Activated CD4-positive, CD25-positive, alpha-beta regulatory T cell (primary cell): ENCODE measurements around the gene METTL24.
"Not testable (repeated sequence)": the region's sequence is repeated elsewhere in the genome, so short reads cannot be mapped to it uniquely, and the experiment has no call there.

Source experiments
- DNase-seq, 4 experiments: peaks; one replicate each; lab custom pipeline; 2025; lab: John Stamatoyannopoulos, UW

The METTL24 gene

GRCh38 chr6:110265273-110265672 lies 92.9 kb downstream of the METTL24 start:
- DNase-seq = no peak

GRCh38 chr6:110256366-110256765 lies 101.8 kb downstream of the METTL24 start:
- DNase-seq = no peak

- DNase-seq = no peak
Observed at GRCh38 chr6:110255211-110255750, 102.9 kb downstream of the METTL24 start.

GRCh38 chr6:110250838-110251237 lies 107.3 kb downstream of the METTL24 start:
- DNase-seq = no peak

GRCh38 chr6:110250058-110250457 lies 108.1 kb downstream of the METTL24 start:
- DNase-seq = no peak

- DNase-seq = no peak
Observed at GRCh38 chr6:110246900-110247546, 111.1 kb downstream of the METTL24 start.

GRCh38 chr6:110246378-110246777 lies 111.8 kb downstream of the METTL24 start:
- DNase-seq = no peak

GRCh38 chr6:110244621-110245020 lies 113.5 kb downstream of the METTL24 start:
- not testable (repeated sequence) for DNase-seq

GRCh38 chr6:110239526-110240274 lies 118.4 kb downstream of the METTL24 start:
- DNase-seq = no peak

- not testable (repeated sequence) for DNase-seq
Observed at GRCh38 chr6:110236007-110236406, 122.1 kb downstream of the METTL24 start.

- no peak for DNase-seq
Observed at GRCh38 chr6:110233770-110234374, 124.3 kb downstream of the METTL24 start.

- DNase-seq = no peak
Observed at GRCh38 chr6:110232450-110232849, 125.7 kb downstream of the METTL24 start.

GRCh38 chr6:110226261-110226660 lies 131.9 kb downstream of the METTL24 start:
- DNase-seq = no peak

GRCh38 chr6:110221738-110222137 lies 136.4 kb downstream of the METTL24 start:
- DNase-seq = no peak

- no peak for DNase-seq
Observed at GRCh38 chr6:110217266-110217665, 140.9 kb downstream of the METTL24 start.

GRCh38 chr6:110216140-110216539 lies 142.0 kb downstream of the METTL24 start:
- no peak for DNase-seq

GRCh38 chr6:110214338-110214737 lies 143.8 kb downstream of the METTL24 start:
- no peak for DNase-seq

GRCh38 chr6:110211753-110212152 lies 146.4 kb downstream of the METTL24 start:
- no peak for DNase-seq

GRCh38 chr6:110207652-110208051 lies 150.5 kb downstream of the METTL24 start:
- DNase-seq = no peak

- no peak for DNase-seq
Observed at GRCh38 chr6:110201151-110201884, 156.8 kb downstream of the METTL24 start.

- no peak for DNase-seq
Observed at GRCh38 chr6:110198561-110198960, 159.6 kb downstream of the METTL24 start.

GRCh38 chr6:110196874-110197273 lies 161.3 kb downstream of the METTL24 start:
- no peak for DNase-seq
